GM19025 (cell line): ENCODE data around the gene MTRF1L.
"Not testable (repeated sequence)": the region's sequence is repeated elsewhere in the genome, so short reads cannot be mapped to it uniquely, and the experiment has no call there.

ENCODE experiments used
- ATAC-seq: cut with Tn5 transposase; IDR thresholded peaks from one replicate; pipeline ENCODE4 v1.9.1; 2021; ENCODE audit warnings: mild to moderate bottlenecking, low read depth, moderate library complexity; ENCODE audit not compliant: unreplicated experiment

The MTRF1L gene

GRCh38 chr6:153012856-153013255, 10.3 kb upstream of the MTRF1L start:
- no peak for ATAC-seq

GRCh38 chr6:153003366-153003690, 819 bp upstream of the MTRF1L start:
- no peak for ATAC-seq

- peak; percentile 22 for ATAC-seq
Measured at GRCh38 chr6:153001767-153002612, 519 bp downstream of the MTRF1L start.

GRCh38 chr6:153000790-153001189, 1.7 kb downstream of the MTRF1L start:
- not testable (repeated sequence) for ATAC-seq

- ATAC-seq, result no peak
Measured at GRCh38 chr6:153000243-153000642, 2.3 kb downstream of the MTRF1L start.

GRCh38 chr6:152999538-152999937, 3.0 kb downstream of the MTRF1L start:
- not testable (repeated sequence) for ATAC-seq

GRCh38 chr6:152993847-152994246, 8.7 kb downstream of the MTRF1L start:
- no peak for ATAC-seq

- no peak for ATAC-seq
Measured at GRCh38 chr6:152993431-152993830, 9.1 kb downstream of the MTRF1L start.

GRCh38 chr6:152986978-152987377, 15.5 kb downstream of the MTRF1L start:
- no peak for ATAC-seq

- not testable (repeated sequence) for ATAC-seq
Measured at GRCh38 chr6:152985300-152985699, 17.2 kb downstream of the MTRF1L start.

- peak; percentile 11 for ATAC-seq
Measured at GRCh38 chr6:152984513-152984872, 18.0 kb downstream of the MTRF1L start.

GRCh38 chr6:152983637-152984512, 18.6 kb downstream of the MTRF1L start:
- no peak for ATAC-seq

GRCh38 chr6:152982904-152983636, 19.4 kb downstream of the MTRF1L start, which contains the start of gene FBXO5:
FBXO5 (minus strand) TSS chr6:152983041; CDS start chr6:152982959, 82 bp downstream.
- peak; percentile 79 for ATAC-seq

GRCh38 chr6:152981989-152982903, 20.3 kb downstream of the MTRF1L start:
- no peak for ATAC-seq

- ATAC-seq, result no peak
Measured at GRCh38 chr6:152981219-152981618, 21.3 kb downstream of the MTRF1L start.

GRCh38 chr6:152980656-152981055, 21.9 kb downstream of the MTRF1L start:
- ATAC-seq, result no peak

- no peak for ATAC-seq
Measured at GRCh38 chr6:152979116-152979515, 23.4 kb downstream of the MTRF1L start.

- ATAC-seq, result no peak
Measured at GRCh38 chr6:152978058-152978457, 24.5 kb downstream of the MTRF1L start.

GRCh38 chr6:152977556-152977955, 25.0 kb downstream of the MTRF1L start:
- ATAC-seq, result no peak

- no peak for ATAC-seq
Measured at GRCh38 chr6:152976749-152977148, 25.8 kb downstream of the MTRF1L start.
